ENCODE measurements around the gene ATP6V1C2.

The ATP6V1C2 gene

DNA sequence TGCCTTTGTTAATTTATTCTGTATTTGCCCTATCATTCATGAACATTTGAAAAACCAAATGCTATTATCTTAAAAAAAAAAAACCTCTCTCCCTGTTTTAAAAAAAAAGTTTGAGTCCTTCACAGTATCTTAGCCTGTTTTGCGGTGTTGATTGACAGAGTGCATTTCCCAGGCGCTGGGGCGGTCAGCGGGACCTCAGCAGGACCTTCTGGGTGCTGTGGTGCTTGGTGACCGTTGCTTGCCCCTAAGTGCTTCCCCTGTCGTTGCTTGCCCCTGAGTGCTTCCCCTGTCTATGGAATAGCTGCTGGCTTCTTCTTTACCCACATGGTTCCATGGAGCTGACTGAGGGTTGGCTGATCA, 12.1 kb downstream of the ATP6V1C2 start:
- DNase-seq, result no peak

DNA sequence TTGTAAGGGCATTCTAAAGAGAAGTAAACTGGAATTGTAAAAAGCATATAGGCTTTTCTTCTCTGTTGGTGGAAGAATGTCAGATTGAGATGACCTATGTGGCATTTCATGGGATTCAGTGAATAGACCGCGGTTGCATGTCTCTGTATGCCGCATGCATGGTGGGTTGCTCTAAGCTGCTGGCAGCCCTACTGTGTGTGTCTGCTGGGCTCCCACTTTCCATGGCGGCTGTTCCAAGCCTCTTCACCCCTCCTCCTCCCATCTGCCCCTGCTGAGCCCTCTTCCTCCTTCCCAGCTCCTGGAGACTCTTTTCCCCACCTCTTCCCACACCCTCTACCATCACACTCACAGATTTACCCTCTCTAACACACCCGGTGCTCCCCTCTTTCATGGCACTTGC, 12.6 kb downstream of the ATP6V1C2 start:
- no peak for DNase-seq

DNA sequence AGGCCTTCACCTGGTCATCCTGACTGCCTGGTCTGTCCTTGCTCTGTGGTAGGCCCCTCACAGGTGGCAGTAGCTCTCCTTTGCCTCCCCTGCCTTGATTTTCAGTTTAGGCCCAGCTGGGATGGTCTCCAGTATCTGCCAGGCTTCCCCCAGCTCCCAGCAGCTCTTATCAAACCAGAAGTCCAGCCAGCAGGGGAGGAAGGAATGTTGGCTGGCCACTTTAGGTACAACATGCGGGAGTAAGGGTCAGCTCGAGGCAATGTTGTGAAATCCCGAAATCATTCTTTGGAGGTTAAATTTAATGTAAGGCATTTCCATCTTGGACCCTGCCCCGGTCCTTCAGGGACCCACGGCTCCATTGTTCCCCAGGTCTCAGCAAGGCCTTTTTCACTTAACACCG, 16.8 kb downstream of the ATP6V1C2 start:
- no peak for DNase-seq

DNA sequence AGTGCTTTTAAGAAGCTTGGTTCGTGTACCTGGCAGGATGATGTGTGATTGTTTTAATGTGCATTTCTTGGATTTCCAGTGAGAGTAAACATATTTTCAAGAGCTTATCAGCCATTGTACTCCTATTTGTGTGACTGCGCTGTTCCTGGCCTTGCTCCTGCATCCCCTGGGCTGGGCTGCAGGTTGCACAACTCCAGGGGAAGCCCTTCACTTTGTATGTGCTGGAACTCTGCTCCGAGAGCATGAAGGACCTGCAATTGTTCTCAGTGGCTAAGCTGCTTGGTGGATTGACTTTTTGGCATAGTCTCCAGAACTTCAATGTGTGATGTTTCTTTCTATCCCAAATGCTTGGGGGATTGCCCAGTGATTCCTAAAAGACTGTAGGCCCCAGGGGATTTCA, 18.8 kb downstream of the ATP6V1C2 start:
- no peak for DNase-seq

DNA sequence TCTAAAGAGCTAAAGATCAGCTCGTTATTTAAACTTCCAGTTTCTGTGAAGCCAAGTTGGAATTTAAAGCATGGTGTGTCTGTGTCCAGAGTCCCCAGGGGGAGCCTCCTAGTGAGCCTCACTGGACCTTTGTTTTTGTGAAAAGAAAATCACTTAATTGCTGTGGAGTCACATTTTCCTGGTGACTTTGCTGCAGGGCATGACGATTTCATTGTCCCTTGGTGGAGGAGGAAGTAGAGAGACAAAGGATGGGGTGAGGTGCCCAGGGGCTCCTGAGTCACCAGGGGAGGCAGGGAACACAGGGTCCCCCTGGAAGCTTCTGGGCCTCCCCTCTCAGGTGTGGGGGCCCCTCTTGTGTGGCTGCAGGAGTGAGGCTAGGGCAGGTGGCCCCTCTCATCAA, 19.7 kb downstream of the ATP6V1C2 start:
- no peak for DNase-seq

DNA sequence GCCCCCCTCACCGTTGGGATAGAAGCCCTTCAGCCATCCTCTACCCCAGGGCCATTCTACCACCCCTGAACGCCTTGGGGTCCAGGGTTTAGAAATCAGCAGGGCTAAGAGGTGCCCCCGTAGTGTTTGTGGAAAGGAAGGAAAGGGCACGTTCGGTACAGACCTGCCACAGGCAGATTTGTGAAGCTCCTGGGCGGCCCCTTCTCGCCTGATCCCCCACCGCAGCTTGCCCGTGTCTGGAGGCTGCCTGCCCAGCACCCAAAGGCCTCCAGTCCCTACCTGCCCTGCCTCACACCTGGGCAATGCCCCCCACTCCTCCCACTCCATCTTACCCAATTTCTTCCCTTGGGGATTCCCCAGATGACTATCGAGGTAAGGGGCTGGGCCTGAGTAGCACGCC, 21.2 kb downstream of the ATP6V1C2 start:
- no peak for DNase-seq

DNA sequence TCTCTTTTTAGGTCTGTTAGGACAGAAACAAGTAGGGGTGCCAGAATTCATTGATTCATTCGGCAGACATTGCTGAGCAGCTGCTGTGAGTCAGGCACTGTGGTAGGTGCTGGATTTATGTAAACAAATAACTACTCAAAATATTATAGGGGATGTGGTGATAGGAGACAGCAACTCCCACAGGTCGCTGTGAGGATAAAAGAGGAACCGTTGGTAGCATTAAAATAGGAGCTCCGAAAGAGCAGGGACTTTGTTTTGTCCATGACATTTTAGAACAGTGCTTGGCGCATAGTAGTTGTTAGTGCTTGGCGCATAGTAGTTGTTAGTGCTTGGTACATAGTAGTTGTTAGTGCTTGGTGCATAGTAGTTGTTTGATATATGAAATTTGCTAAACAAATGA, 29.2 kb downstream of the ATP6V1C2 start:
- no peak for DNase-seq

DNA sequence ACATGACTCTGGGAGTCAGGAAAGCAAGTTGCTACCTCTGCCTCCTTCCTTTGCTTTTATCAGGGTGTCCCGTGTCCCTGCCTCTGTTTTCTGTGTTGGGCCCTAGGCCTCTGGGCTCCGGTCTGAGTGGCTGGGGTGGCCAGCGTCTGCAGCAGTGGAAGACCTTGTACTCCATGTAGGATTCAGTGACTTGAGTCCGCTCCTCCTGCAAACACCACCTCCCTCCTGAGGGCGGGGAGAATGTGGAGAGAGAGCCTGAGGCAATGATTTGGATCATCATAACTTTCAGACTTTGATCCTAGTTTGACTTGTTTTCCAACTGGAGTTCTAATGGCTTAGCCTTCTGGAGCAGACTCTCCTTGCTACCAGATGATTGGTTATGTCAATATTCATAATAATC, 30.8 kb downstream of the ATP6V1C2 start:
- DNase-seq, result no peak

DNA sequence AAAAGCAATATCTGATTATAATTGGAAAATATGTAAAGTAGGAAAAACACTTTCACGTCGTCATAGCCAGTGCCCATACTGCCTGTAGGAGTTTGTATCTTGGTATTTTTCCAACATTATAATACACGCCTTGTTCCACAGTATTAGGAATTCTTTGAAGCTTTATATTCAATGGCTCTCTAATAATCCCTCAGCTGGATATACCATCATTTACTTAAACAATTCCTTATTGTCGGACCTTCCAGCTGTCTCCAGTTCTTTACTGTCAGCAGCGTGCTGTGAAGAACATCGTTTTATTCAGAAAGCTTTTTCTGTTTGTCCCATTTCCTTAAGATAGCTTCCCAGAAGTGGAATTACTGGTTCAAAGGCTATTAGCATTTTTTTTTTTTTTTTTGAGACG, 31.7 kb downstream of the ATP6V1C2 start:
- no peak for DNase-seq

DNA sequence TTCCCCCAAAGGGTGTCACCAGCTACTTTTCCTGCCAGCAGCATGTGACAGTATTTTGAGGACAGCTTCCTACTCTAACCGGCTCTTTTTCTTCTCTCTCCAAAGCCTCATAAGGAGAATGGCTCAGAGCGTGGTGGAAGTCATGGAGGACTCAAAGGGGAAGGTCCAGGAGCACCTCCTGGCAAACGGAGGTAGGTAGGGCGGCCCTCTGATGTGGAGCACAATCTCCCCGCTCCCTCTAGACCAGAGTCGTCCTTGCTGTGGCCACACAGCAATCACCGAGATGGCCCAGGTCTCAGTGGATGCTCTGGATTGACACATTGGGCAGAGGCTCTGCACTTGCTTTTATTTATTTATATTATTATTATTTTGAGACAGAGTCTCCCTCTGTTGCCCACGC, 32.4 kb downstream of the ATP6V1C2 start:
- DNase-seq, result no peak

DNA sequence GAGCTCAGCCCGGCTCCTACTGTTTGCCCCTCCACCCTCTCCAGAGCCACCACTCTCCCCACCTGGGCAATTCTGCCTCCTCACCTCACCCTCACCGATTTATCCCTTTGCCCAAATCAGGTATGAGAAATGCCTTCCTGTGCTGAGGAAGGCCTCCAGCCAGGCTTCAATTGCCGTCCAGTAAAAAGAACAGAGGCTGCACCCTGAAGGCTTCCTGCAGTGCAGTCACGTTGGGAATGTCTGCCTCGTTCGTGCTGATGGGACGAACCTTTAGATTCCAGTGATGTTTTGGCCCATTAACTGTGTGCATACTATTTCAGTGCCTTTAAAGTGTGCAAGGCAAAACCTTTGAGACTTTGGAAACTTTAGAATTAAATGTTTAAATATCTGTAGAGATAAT, 34.2 kb downstream of the ATP6V1C2 start:
- DNase-seq, result no peak

DNA sequence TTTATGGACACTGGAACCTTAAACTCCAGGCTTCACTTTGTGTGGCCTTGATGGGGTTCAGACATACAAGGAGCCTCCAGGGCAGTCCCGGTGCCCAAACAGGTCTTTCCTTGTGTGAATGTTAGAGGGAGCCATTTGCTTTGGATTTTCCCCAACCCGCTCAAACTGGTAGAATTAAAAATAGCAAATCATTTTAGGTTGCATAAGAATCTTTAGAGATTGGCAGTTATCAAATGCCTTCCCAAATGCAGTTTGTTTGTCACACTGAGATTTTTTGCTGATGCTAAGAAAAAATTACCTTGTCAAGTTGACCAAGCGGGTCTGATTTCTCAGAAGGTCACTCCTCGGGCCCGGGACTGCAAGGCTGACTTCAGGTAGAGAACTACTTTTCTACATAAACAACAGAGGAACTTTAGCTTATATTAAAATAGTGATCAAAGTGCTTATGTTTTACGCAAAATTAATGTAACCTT, 36.4 kb downstream of the ATP6V1C2 start:
- DNase-seq, result no peak

DNA sequence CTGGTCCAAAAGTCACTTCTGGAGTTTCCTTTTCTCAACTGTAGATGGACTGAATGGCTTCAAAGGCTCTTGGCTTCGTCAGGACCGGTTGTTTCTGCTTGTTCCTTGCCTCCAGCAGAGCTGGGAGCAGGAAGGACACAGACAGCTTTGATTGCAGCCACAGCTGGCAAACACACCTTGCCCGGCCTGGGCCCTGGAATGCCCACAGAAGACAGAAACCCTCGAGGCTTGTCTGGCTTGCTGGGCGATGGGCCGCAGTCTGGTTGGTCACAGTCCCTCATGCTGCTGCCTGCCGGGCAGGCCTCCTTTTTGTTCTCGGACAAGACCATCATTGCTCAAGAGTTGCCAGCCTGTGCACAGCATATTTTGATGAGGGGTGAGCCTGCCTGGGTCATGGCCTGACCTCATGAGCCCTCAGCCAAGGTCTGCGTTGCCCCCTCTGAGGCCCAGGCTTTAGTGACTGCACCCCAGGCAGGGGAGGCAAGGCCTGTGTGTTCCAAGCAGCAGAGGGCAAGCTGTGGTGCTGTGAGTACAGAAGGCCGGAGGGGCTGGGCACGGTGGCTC, 37.8 kb downstream of the ATP6V1C2 start:
- no peak for DNase-seq

DNA sequence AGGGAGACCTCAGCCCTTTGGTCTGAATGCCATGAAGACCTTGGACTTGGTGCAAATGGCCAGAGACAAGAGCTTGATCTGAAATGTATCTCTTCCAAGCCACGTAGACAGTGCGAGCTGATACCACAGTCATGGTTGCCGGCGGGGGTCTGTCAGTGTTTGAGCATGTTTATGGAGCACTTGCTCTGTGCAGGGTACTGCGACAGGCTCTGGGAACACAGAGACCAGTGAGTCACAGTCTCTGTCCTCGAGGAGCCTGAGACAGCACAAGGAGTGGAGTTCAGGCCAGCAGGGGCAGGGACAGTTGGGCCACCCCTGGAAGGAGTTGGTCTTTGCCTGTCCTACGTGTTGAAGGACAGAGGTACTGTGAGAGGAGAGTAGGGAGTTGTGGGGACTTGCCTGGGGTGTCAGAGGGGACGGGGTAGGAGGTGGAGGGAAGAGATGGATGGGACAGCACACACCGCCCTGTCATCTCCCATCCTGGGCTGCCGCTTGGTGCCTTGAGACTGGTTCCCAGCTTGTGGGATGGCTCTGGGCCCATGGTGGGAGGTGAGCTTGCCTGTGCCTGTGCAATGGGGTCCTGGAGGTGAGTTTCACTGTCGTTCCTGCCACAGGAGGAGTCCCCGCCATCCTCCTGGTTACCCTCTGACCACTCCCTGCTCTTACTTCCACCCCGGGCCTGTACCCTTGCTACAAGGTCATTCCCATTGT, 39.5 kb downstream of the ATP6V1C2 start:
- no peak for DNase-seq

DNA sequence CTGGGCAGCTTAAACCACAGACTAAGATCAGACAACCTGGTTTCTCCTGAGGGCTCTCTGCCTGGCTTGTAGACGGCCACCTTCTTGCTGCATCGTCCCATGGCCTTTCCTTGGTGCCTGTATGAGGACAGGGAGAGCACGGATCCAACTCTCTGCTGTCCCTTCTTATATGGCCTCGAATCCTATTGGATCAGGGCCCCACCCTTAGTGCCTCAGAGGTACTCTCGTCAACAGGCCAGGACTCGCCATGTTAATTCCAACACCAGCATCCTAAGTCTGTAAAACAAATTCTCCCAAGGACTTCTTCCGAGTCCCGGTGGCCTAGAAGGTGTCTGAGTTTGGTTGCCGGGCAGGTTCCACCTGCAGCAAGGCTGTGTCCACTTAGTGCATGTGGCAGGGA, 40.2 kb downstream of the ATP6V1C2 start:
- DNase-seq, result no peak

DNA sequence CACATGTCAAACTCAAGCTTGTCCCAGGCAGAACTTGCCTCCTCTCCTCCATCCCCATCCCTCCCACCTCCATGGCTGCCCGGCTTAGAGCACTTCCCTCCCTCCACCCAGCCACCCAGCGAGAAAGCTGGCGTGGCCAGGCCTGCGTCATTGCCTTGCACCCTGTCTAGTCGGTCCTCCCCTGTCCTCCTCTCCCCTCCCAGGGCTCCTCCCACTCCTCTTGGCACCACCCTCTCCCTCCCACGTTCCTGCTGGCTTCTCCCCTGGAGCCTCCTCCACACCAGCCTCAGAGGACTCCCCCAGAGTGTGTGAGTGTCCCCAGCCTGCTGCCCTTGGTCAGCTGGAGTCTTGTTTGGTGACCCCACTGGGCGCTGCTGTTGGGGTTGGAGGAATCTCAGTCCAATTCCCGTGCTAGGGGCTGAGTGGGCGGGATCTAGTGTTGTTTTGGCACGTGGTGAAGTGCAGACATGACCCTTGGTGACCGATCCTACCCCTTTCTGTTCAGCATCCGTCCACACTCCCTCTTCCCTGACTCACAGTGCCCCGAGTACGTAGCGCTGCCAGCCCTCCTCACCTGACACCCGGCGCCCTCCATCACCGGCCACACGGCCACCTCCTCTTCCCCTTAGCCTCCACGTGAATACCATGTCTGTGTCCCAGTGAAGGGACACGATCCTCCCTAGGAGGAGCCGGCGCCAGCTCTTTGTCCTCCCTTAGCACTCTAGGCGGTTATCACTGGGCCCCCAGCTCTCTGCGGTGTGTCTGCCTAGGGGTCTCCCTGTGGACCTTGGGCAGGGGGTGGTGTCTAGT, 41.4 kb downstream of the ATP6V1C2 start:
- DNase-seq, result no peak

DNA sequence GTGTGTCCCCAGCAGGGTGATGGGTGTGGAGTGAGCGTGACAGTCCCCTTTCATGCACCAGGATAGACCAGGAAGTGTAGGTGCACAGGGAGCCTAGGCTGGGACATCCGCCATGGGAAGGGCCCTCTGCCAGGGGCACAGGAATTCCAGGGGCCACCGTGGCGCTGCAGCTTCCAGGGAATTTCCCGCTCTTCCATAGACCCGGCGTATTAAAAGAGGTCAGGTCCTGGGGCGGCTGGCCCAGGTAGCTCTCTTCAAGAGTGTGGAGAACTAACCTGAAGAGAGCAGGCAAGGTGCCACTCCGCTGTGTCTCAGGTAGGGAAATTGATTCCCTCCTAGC, 42.0 kb downstream of the ATP6V1C2 start:
- no peak for DNase-seq

DNA sequence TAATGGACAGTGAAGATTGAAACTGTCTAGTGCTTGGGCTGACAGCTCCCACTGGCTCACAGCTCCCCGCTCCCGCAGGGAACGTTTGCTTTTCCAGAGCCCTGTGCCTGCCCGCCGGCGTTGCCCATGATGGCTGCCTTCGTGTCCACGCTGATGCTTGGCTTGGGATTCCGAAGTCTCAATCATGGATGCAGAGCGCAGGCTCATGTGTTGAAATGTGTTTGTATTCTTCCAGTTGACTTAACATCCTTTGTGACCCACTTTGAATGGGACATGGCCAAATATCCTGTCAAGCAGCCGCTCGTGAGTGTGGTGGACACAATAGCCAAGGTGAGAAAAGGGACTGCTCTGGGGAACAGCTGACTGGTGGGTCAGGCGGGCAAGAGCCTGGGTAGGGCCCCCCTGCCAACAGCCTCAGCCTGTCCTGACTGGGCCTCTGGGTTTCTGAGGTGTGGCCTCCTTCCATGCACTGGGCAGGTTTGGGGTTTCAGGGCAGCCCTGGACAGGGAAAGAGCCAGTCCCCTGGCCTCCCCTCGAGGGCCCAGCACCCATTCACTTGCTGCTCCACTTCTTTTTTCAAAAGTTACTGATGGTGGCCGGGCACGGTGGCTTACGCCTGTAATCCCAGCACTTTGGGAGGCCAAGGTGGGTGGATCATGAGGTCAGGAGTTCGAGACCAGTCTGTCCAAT, 42.8 kb downstream of the ATP6V1C2 start:
- DNase-seq, result no peak

DNA sequence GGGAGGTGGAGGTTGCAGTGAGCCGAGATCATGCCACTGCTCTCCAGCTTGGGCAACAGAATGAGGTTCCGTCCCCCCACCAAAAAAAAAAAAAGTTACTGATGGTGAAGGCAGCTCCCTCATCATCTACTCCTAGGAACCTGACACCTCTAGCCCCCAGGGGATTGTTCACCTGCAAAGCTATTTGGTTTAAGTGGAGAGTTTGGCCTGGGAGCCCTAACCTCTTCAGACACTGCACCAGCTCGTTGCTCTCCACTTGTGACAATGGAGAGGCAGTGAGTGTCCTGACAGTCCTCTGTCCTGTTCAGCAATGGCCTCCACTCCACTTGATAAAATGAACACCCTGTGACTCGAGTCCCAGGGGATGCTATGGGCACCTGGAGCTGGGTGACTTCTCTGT, 43.5 kb downstream of the ATP6V1C2 start:
- no peak for DNase-seq

DNA sequence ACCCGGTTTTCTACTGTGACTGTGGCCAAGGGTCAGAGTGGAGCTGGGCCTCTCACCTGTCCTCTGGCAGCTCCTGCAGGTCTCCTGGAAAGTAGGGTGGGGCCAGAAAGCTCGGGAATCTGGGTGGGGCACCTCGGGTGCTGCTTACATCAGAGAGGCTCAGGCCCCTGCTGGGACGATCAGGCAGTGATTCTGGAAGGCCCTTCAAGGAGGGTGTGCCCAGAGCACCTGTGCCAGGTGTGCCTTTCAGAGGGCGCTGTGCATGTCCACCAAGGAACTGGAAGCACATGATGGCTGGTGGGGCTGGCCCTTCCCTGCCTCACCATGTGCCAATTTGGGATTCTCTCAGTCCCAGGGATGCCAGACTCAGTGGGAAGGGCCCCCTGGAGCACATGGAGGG, 44.0 kb downstream of the ATP6V1C2 start:
- DNase-seq, result no peak

DNA sequence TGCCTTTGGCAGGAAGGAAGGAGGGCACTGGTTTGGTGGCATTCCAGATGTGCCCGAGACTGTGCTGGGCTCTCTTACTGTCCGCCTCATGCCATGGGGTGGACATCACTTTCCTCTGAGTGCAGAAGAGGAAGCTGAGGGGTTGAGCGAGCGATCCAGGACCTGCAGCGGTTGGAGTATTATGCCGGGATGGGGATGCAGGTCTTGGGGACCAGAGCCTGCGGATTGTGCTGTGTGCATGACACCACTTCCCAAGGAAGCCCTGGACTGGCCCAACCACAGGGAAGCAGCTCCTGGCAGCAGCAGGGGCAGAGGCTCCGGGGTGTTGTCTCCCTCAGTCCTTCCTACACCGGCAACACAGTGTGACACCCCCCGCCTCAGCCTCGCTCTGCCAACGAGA, 44.5 kb downstream of the ATP6V1C2 start:
- no peak for DNase-seq

DNA sequence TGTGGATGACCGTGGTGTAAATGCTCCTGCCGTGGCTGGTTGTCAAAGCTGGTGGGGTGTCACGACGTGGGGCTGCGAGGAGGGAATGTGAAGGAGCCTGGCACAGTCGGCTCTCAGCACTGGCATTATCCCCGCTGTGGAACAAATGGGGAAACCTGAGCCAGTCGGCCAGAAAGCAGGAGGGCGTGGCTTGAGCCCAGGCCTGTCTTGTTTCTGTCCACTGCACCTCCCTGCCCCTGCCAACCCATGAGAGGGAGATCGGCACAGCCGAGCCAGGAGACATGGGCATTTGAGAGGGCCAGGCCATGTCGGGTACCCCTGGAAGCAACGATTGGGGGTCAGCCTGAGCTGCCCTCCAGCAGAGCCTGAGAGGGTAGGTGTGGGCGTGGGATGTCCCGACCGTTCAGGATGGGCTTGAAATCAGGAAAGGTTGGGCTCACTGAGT, 46.7 kb downstream of the ATP6V1C2 start:
- DNase-seq, result no peak

DNA sequence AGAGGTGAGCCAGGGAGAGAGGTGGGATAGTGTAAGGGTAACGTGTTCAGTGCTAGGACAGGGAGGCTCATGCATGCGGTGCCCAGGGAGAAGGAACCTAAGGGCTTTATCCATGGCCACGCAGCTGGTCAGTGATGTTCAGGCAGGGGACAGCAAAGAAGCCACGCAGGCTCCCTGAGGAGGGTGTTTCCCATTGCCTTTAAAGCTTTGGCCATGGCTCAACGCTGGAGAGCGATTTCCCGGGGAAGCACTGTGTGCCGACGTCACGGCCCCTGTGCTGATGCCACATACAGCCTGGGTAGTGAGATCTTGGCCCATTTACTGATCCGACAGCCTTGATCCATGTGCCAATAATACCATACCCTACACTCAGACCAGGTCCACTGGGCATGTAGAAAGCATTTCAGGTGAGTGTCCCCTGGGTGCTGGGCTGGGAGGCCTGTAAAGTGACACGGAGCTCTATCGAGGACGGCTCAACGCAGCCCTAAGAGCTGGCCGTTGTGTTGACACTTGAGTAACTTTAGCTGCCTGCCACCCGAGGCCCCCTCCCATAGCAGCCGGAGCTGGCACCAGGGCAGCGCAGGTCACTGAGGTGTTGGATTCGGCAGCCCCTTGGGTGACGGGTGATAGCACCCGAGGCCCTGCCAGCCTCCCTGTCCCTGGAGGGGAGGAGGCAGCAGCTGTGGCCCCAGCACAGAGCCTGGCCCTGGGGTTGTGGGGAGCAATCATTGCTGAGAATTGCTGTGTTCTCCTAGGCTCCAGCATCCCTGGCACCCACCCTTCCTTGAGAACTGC, 49.7 kb downstream of the ATP6V1C2 start:
- no peak for DNase-seq
